NAMALWA (cell line): Measurements from ENCODE around the gene GH2.
A peak's percentile ranks its signal among the peaks of the same experiment; 100 is the strongest.

Source experiments
- DNase-seq: peaks from one replicate; pipeline ENCODE4 v3.0.0-alpha.2; 2015; ENCODE audit warnings: low spot score

The GH2 gene

DNA sequence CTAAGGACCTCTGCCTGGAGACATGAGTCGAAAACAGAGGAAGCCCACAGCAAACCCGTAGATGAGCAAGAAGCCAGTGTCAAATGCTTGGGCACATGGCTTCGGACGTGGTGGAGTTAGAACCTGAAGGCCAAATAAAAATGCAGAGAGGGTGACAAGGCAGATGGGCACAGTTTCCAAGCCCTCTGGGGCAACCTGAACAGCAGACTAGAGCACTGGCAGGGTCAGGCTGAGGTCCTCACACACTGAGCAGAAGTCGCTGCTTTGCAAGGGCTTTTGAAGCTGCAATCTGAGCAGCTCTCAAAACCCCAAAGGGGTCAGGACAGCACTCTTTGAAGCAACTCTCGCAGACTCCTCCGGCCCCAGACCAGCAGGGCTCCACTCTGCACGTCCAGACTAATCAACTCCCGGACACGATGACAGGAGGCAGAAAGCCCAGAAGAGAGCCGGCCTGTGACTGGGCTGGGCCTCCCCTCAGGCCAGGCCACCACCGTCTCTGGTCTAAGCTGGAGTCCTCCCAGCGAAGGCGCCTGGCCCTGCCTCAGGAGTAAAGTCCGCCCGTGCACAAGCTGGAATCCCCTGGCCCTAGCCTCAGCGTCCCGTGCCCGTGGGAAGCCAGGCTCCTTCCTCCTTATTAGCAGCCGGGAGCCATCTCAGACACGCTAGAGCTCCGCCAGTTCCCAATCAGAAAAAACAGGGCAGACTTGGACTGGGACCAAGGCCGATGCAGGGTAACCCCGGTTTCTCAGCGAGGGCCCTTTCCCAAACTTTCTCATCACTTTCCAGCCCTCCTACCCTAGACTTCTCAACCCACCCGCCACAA lies 40.2 kb downstream of the GH2 start:
- DNase-seq: peak; percentile 59

DNA sequence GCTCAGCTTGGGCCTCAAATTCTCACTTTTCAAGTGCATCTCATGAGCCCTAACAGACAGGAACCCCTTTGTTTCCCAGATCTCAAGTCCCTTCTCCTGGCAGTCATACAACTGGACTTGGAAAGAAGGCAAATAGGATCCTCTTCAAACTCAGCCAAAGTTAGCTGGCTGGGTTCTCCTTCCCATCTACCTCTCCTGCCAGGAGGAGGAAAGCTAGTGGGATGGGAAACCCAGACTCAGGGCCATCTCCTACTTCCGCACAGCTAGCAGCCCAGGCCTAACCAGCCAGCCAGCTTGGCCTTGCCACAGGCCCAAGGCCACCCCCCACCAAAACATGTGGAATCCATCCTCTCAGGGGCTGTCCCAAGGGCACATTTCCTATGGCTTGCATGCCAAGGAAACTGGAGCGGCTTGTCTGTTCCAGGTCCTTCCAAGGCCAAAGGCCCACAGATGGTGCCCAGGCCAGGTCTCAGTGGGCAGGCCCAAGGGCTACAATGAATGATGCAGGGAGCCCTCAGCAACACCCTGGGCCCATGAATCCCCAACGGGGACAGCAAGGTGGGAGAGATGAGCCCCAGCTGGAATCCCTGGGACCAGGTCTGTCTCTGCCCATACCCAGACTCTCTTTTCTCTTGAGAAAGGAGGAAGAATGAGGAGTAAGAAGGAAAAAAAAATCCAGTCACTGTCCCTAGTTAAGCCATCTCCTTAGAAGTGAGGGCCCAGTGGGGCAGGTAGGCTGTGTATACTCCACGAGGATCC lies 41.0 kb downstream of the GH2 start:
- DNase-seq: no peak

DNA sequence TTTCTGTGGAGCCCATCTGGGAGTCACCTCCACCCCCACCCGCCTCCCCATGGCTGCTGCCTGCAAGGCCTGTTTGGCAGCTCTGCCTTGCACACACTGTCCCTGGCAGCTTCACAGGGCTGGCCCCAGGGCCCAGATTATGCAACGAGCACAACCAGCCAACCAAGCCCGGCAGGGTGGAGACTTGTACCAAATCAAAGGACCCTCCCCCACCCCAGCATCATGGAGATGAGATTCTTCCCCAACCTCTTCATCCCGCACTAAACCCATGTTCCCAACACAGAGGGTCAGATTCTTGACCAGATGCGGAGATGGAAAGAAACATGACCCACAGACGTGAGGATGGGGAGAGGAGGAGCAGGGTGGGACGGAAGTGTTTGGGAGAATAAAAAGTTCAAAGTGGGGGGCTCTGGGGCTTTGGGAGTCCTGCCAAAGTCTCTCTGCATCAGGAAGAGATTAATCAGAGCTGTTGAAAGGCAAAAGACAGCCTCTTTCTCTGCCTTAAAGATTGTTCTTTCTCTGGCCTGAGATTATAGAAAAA lies 43.0 kb downstream of the GH2 start:
- no peak for DNase-seq

DNA sequence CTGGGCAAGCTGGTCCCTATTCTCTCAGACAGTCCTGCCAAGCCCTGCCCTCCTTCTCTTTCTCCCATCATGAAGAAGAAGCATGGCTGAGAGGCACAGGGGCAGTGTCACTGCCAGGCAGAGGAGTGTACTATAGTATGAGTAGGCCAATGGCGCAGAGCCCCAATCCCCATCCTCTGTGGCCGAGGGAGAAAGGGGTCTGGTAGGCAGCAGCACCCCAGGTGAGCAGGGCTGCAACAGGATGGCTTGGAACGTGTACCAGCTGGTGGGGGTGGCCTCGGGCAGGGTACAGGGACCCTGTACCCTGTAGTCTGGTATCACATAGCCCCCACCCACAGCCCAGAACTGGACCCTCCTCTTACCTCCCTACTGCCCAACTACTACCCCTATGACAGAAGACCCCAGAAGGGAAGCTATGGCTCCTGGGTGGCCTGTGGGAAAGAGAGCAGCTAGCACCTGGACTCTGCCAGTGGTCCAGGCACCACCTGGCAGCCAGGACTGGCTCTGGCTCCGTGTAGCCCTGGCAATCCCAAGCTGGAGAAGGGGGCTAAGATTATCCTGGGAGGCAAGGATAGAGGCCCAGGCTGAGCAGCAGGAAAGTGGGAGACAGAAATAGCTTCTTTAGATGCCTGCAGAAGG lies 43.7 kb downstream of the GH2 start:
- no peak for DNase-seq

DNA sequence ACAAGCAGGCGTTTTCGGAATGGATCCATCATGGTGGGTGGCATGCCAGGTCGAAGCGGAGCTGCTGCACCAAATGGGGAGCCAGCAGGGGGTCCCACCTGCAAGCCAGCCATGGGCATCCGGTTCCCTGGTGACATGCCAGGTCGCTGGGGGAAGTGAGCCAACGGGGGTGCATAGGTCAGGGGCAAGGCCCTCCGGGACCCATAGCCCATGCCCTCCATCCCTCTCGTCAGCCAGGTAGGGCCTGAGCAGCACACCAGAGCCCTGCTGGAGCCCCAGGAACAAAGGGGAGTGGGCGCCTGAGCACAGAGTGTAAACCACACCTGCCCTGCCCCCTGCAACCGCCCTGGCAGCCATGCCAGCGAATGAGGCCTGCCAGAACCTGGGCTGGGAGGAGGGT lies 44.3 kb downstream of the GH2 start:
- no peak for DNase-seq

DNA sequence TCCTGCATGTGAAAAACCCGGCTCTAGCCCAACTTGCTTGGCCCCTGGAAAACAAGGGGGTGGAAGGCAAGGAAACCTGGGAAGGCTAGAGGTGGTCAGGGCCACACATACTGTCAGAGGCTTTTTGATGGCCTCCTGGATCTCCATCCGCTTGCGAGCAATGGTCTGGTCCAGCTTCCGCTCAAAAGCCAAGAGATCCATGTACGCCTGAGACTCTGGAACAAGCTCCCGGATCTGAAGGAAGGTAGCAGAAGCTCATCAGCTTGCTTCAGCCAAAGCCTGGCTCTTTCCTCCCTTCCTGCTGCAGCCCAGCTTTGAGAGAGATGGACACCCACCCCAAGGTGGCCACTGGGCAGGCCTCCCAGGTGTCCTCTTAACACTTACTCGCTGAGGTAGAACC lies 44.9 kb downstream of the GH2 start:
- DNase-seq: no peak

GRCh38 chr17:63835167-63835720 lies 46.5 kb downstream of the GH2 start:
- DNase-seq: no peak

DNA sequence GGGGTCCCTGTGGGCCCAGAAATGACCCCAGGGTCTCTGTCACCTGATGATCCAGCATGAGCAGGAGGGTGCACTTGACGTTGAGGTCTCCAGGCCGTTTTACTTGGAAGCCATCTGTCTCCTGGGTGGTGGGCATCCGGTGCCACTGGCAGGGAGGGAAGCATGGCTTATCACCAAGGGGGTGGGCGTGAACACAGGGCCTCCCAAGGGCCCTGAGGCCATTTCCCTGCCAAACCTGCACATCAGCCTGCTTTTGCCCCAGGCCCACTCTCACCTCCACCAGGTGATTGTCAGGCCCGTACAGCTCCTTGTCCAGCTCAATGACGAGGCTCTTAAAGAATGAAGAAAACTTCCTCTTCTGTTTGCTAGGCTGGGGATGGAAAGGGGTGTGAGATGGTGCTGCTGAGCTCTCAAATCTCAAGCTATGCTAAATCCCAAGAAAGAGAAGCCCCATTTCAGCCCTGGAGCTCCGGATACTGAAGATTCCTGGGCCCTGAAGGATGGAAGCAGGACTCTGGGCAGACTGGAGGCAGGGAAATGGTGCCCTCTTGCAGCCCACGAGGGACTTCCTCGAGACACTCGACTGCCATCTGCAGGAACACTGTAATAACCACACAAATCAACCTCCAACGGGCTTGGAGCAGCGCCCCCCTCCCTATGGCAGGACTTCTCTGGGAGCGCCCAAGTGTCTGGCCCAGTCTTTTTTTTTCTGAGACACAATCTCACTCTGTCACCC lies 47.1 kb downstream of the GH2 start:
- peak; percentile 95 for DNase-seq

- no peak for DNase-seq
Observed at GRCh38 chr17:63833741-63834373, 47.9 kb downstream of the GH2 start.

DNA sequence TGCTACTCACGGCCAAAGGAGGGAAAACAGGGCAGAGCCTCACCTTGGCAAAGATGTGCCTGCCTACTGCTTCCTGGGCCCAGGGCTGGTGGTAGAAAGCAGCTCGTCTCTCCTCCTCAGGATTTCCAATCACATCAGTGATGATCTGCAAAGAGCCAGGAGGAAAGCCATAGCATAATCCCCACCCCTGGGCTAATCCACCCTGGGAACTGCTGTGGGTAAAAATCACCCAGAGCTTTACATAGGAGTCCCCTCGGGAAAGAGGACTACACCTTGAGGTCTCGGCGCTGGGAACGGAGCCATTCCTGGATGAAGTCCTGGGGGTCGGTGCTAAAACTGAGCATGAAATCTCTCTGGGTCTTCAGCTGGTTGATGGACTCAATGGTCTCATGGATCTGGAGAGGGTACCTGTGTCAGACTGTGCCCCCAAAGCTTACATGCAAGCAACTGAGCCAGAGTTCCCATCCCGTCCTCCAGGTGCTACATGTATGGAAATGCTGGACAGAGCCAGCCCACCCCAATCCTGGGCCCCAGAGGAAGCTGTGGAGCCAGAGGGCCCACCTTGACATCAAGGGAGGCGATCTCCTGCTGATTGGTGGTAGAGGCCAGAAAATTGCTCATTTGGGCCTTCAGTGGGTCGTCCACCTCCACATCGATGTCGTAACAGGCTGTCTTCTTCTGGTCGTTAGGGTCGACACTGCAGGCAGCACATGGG lies 48.6 kb downstream of the GH2 start:
- no peak for DNase-seq

GRCh38 chr17:63832455-63832854 lies 49.3 kb downstream of the GH2 start:
- DNase-seq: peak; percentile 56

- DNase-seq: no peak
Observed at GRCh38 chr17:63832014-63832413, 49.7 kb downstream of the GH2 start.

DNA sequence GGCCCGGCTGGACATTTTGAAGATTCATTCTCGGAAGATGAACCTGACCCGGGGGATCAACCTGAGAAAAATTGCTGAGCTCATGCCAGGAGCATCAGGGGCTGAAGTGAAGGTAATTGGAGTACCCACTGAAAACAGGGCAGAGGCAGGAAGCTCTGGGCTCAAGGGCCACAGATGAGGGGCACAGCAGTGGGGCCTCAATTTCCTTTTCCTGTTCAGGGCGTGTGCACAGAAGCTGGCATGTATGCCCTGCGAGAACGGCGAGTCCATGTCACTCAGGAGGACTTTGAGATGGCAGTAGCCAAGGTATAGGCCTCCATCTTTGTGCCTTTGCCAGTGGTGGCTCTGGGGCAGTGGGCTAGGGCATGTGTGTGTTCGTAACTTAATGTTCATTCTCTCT lies 50.2 kb downstream of the GH2 start:
- no peak for DNase-seq

- DNase-seq: no peak
Observed at GRCh38 chr17:63830904-63831491, 50.7 kb downstream of the GH2 start.

- no peak for DNase-seq
Observed at GRCh38 chr17:63830278-63830677, 51.5 kb downstream of the GH2 start.
